HFFc6 (cell line): ENCODE results near the gene PRPF31. TPM values are rescaled to one million over a fixed set of nuclear protein-coding genes. Genes with fewer than 3 reads are reported as not detected.
A peak's percentile ranks its signal among the peaks of the same experiment; 100 is the strongest.

Source experiments
- DNase-seq: peaks from one replicate; pipeline ENCODE4 v3.0.0-alpha.2; 2018
- H3K27ac Mint-ChIP-seq: 2 replicates; pipeline ENCODE4 v1.8.0; 2020; ENCODE audit warnings: mild to moderate bottlenecking, mixed read lengths
- H3K27me3 Mint-ChIP-seq: 2 replicates; pipeline ENCODE4 v1.8.0; 2021; ENCODE audit warnings: mild to moderate bottlenecking, moderate library complexity, mixed read lengths; ENCODE audit not compliant: insufficient read depth
- H3K36me3 Mint-ChIP-seq: 2 replicates; pipeline ENCODE4 v1.8.0; 2021; ENCODE audit warnings: low read depth, mixed read lengths
- H3K4me1 Mint-ChIP-seq: 2 replicates; pipeline ENCODE4 v1.8.0; 2020; ENCODE audit warnings: low read depth, mixed read lengths
- H3K4me3 Mint-ChIP-seq: 2 replicates; pipeline ENCODE4 v1.8.0; 2020; ENCODE audit warnings: mild to moderate bottlenecking, moderate library complexity, mixed read lengths
- H3K9me3 Mint-ChIP-seq: 2 replicates; pipeline ENCODE4 v1.8.0; 2020; ENCODE audit warnings: mild to moderate bottlenecking, mixed read lengths
- total RNA-seq, 6 experiments: library from RNA; stranded (reverse); fragmentation: NEBNext Ultra II Directional; extraction: Animal tissue kit (Norgen Biotek cat#: 25700); gene quantifications; 2 replicates in 1 of 6; 3 replicates in 5 of 6; pipeline ENCODE4 v1.2.3, GENCODE V29; 2021
- TF ChIP-seq, protein P1 (sequence below): fragments of 200-600 bp; sonication (generic); IDR thresholded peaks from 2 replicates; pipeline ENCODE4 v1.5.0; 2021; ENCODE audit warnings: antibody characterized with exemption, mild to moderate bottlenecking

Gene PRPF31
- total RNA-seq, 6 experiments from 2014 or later: 66.1 to 92.5 (median 83.6) TPM

DNA sequence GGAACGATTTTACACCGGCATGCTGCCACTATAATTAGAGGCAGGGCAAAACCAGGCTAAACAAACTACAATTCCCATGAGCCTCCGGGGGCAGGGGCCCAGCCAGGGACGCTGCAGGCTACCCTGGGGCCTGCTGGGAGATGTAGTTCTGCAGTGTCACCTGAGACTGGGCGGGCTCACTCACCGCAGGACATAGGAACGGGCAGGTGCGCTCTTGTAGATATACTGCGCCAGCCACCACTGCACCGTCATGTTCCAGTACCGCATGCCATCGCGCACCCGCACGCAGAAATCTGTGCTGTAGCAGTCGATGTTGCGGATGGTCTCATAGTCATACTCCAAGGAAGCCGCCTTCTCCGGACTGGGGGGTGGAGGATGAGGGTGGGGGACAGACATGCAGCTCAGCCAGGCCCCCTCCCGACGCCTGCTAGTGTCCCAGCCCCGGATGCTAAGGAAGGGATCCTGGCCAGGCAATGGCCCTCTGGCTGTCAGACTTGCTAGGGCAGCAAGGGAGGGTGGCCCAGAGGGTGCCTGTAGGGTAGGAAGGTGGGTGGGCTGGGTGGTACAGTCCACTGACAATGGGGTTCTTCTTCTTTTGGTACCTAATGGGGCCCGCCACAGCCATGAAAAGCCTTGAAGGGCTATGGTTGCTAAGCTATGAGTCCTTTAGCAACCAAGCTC lies 63.2 kb downstream of the PRPF31 start:
- H3K27me3 Mint-ChIP-seq: no peaks in the 10 kb centered on the region; the same call in 1 of the 2 replicates
- no peak overlapping the region for H3K4me3 Mint-ChIP-seq
- TF ChIP-seq, protein P1, sequence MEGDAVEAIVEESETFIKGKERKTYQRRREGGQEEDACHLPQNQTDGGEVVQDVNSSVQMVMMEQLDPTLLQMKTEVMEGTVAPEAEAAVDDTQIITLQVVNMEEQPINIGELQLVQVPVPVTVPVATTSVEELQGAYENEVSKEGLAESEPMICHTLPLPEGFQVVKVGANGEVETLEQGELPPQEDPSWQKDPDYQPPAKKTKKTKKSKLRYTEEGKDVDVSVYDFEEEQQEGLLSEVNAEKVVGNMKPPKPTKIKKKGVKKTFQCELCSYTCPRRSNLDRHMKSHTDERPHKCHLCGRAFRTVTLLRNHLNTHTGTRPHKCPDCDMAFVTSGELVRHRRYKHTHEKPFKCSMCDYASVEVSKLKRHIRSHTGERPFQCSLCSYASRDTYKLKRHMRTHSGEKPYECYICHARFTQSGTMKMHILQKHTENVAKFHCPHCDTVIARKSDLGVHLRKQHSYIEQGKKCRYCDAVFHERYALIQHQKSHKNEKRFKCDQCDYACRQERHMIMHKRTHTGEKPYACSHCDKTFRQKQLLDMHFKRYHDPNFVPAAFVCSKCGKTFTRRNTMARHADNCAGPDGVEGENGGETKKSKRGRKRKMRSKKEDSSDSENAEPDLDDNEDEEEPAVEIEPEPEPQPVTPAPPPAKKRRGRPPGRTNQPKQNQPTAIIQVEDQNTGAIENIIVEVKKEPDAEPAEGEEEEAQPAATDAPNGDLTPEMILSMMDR: 0 out of 2 replicates have a peak, but pooled peaks have one; percentile 7
- H3K9me3 Mint-ChIP-seq: no peaks in the 10 kb centered on the region
- DNase-seq: no peak
- no peaks in the 10 kb centered on the region for H3K4me1 Mint-ChIP-seq
- H3K27ac Mint-ChIP-seq: no peak overlapping the region
- H3K36me3 Mint-ChIP-seq: peaks cover 23% of the 10 kb centered on the region

DNA sequence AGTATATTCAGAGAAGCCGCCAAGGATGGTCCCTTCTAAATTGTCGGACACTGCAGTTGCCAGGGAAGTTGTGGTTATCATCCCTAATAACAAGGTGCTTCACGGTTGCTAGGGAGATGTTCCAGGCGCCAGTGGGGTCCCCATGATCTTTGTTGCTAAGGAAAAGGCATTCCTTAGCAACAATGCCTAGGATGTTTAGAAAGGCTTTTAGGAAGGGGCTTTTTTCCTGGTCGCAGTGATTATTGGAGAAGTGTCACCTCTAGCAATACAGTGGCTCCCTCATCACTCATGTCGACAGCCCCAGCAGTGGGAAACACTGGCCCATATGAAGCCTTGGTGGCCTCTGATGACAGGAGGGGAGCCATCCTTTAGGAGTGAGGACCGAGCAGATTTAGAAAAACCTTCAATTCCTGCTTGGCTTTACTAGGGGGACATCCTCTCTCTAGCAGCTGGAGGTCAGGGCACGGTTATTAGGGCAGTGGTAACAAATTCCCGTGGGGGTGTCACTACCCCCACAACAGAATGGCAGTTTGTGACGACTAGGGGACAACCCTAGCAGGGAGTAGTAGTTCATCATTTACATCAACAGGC lies 63.8 kb downstream of the PRPF31 start:
- peak overlapping the region; percentile 9; the same call in 1 of the 2 replicates for H3K27ac Mint-ChIP-seq
- no peaks in the 10 kb centered on the region for H3K4me1 Mint-ChIP-seq
- H3K36me3 Mint-ChIP-seq: peaks cover 30% of the 10 kb centered on the region
- TF ChIP-seq, protein P1: no peak
- H3K27me3 Mint-ChIP-seq: no peaks in the 10 kb centered on the region; the same call in 1 of the 2 replicates
- DNase-seq: no peak
- no peaks in the 10 kb centered on the region for H3K9me3 Mint-ChIP-seq
- no peak overlapping the region for H3K4me3 Mint-ChIP-seq

DNA sequence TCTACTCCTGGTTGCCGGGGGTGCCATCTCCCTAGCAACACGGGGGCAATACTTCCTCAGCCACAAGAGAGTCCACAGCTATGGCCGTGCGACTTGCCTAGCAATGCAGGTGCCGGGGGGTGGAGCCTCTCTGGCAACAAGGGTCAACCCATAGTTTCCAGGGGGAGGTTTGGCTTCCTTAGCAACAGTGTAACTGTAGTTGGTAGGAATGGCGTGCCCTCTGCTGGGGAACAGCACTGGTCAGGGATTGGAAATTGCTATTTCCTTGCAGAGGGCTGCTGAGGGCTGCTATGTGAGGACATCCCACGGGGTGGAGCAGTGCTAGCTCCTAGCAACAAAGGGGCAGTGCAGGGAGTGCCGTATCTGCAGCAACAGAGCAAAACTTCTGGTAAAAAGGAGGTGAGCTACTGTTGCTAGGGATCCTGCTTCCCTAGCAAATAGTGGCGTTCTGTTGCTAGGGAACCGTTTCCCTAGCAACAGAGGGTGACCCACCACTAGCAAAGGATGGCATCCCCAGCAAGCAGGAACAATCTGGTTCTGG lies 64.4 kb downstream of the PRPF31 start:
- Mint-ChIP-seq H3K27ac (peak overlapping the region; percentile 75), H3K4me1 (no peaks in the 10 kb centered on the region), H3K9me3 (no peaks in the 10 kb centered on the region), H3K36me3 (peaks cover 30% of the 10 kb centered on the region), H3K27me3 (no peaks in the 10 kb centered on the region; the same call in 1 of the 2 replicates), H3K4me3 (no peak overlapping the region)
- TF ChIP-seq, protein P1: peak; percentile 45
- peak; percentile 62 for DNase-seq

DNA sequence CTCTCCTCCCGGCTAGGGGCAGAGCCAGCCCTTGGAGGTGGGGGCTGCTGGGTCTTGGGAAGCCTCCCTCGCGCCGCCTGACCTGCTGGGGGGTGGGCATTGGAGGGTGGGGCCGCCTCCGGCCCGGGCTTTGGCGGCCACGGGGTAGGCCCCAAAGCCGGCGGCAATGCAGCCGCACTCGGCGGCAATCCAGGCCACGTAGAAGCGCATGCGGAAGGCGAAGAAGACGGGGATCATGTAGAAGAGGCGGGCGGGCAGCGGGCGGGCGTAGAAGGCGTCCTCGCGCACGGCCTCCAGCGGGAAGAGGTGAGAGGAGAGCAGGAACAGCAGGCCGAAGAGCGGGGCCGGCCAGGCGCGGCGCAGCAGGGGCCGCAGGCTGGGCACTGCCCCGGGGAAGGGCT lies 65.1 kb downstream of the PRPF31 start:
- no peak overlapping the region for H3K4me3 Mint-ChIP-seq
- no peaks in the 10 kb centered on the region for H3K4me1 Mint-ChIP-seq
- DNase-seq: no peak
- H3K27me3 Mint-ChIP-seq: no peaks in the 10 kb centered on the region; the same call in 1 of the 2 replicates
- H3K9me3 Mint-ChIP-seq: no peaks in the 10 kb centered on the region
- TF ChIP-seq, protein P1: no peak
- peaks cover 35% of the 10 kb centered on the region for H3K36me3 Mint-ChIP-seq
- H3K27ac Mint-ChIP-seq: no peak overlapping the region

Other genes with a start within 250 kb of the PRPF31 start
- 100 to 1,000 TPM; 304 to 350 (median 316) TPM for gene MYADM, start 247.9 kb upstream of the PRPF31 start, total RNA-seq
- gene PRKCG, start 233.6 kb upstream of the PRPF31 start, total RNA-seq: under 1 TPM in 2 of 6 experiments, not detected in 4; 0.23 to 0.28 TPM
- 1 to 10 TPM in 1 of 6 experiments, under 1 TPM in 5; 0.38 to 1.2 (median 0.70) TPM for gene CACNG7, start 206.5 kb upstream of the PRPF31 start, total RNA-seq
- gene CACNG8, start 152.8 kb upstream of the PRPF31 start, total RNA-seq: under 1 TPM; 0.09 to 0.48 (median 0.26) TPM
- gene CACNG6, start 124.1 kb upstream of the PRPF31 start, total RNA-seq: not detected
- 1 to 10 TPM in 4 of 6 experiments, not detected in 2; 1.5 to 2.0 (median 1.8) TPM for gene VSTM1, start 51.9 kb upstream of the PRPF31 start, total RNA-seq
- not detected for gene TARM1, start 34.4 kb upstream of the PRPF31 start, total RNA-seq
- 1 to 10 TPM in 4 of 6 experiments, under 1 TPM in 2; 0.45 to 3.2 (median 2.4) TPM for gene OSCAR, start 15.0 kb upstream of the PRPF31 start, total RNA-seq
- 100 to 1,000 TPM; 114 to 173 (median 144) TPM for gene NDUFA3, start 12.9 kb upstream of the PRPF31 start, total RNA-seq
- gene TFPT, start 97 bp upstream of the PRPF31 start, total RNA-seq: 10 to 100 TPM in 5 of 6 experiments, 1 to 10 TPM in 1; 9.3 to 15.4 (median 14.5) TPM
- gene CNOT3, start 22.0 kb downstream of the PRPF31 start, total RNA-seq: 10 to 100 TPM; 46.4 to 65.5 (median 59.6) TPM
- 1 to 10 TPM; 3.7 to 7.6 (median 6.2) TPM for gene LENG1, start 44.0 kb downstream of the PRPF31 start, total RNA-seq
- gene TMC4, start 57.4 kb downstream of the PRPF31 start, total RNA-seq: under 1 TPM; 0.43 to 0.70 (median 0.55) TPM
- gene MBOAT7, start 73.8 kb downstream of the PRPF31 start, total RNA-seq: 100 to 1,000 TPM; 263 to 354 (median 313) TPM
- gene TSEN34, start 75.6 kb downstream of the PRPF31 start, total RNA-seq: 10 to 100 TPM; 51.2 to 58.8 (median 54.4) TPM
- gene RPS9, start 85.1 kb downstream of the PRPF31 start, total RNA-seq: 1,000 to 10,000 TPM; 1,015 to 1,196 (median 1,082) TPM
- not detected for gene LILRB3, start 107.3 kb downstream of the PRPF31 start, total RNA-seq
- gene LILRA6, start 127.0 kb downstream of the PRPF31 start, total RNA-seq: not detected
- gene LILRB5, start 141.5 kb downstream of the PRPF31 start, total RNA-seq: not detected
- gene LILRB2, start 165.4 kb downstream of the PRPF31 start, total RNA-seq: not detected
- not detected for gene LILRA5, start 197.4 kb downstream of the PRPF31 start, total RNA-seq
- gene LILRA4, start 223.4 kb downstream of the PRPF31 start, total RNA-seq: not detected
- not detected for gene LAIR1, start 249.2 kb downstream of the PRPF31 start, total RNA-seq